Fibroblast of pulmonary artery (primary cell): ENCODE measurements around the gene MCM9.
A peak's percentile ranks its signal among the peaks of the same experiment; 100 is the strongest.

ENCODE experiments used
- DNase-seq: peaks from one replicate; pipeline ENCODE4 v3.0.0-alpha.2; 2010; ENCODE audit warnings: low read depth
- H3K4me3 ChIP-seq: replicated peaks from 2 replicates; pipeline ENCODE4 v1.5.1; 2011; ENCODE audit warnings: low read depth, mild to moderate bottlenecking, control low read depth, low read length, moderate library complexity
- CTCF ChIP-seq: IDR thresholded peaks from 2 replicates; pipeline ENCODE4 v1.5.1; 2011; ENCODE audit warnings: mild to moderate bottlenecking, control low read depth, low read length, inconsistent platforms; ENCODE audit errors: missing control alignments

The MCM9 gene

GRCh38 chr6:118934461-118935330 is at the start of gene MCM9:
Gene MCM9 (minus strand): TSS chr6:118935159. CDS start chr6:118931723, 3,436 bp downstream.
- TF ChIP-seq CTCF, result no peak

GRCh38 chr6:118984342-118984741 is 49.4 kb upstream of the MCM9 start:
- TF ChIP-seq CTCF, result no peak
- no peak overlapping the region for H3K4me3 ChIP-seq
- DNase-seq, result no peak

More at GRCh38 chr6:118934461-118935330, at the start of gene MCM9:
- peak within 1 kb of the TSS; percentile 93 for H3K4me3 ChIP-seq
- DNase-seq, result peak; percentile 83

GRCh38 chr6:118982575-118982911 is 47.6 kb upstream of the MCM9 start:
- DNase-seq, result no peak
- TF ChIP-seq CTCF, result no peak
- H3K4me3 ChIP-seq, result no peak overlapping the region

GRCh38 chr6:118981884-118982574 is 47.1 kb upstream of the MCM9 start:
- TF ChIP-seq CTCF, result no peak
- no peak for DNase-seq
- no peak overlapping the region for H3K4me3 ChIP-seq

- no peak for TF ChIP-seq CTCF
These were observed 45.1 kb upstream of the MCM9 start for GRCh38 chr6:118980063-118980462.

GRCh38 chr6:118974790-118975189 is 39.8 kb upstream of the MCM9 start:
- no peak for TF ChIP-seq CTCF
- DNase-seq, result no peak

More at GRCh38 chr6:118980063-118980462, 45.1 kb upstream of the MCM9 start:
- DNase-seq, result peak; percentile 68
- H3K4me3 ChIP-seq, result no peak overlapping the region

More at GRCh38 chr6:118974790-118975189, 39.8 kb upstream of the MCM9 start:
- H3K4me3 ChIP-seq, result no peak overlapping the region
